A549 (cell line): ENCODE results near the gene RARA. TPM values are rescaled to one million over a fixed set of nuclear protein-coding genes. Genes with fewer than 3 reads are reported as not detected.

Source experiments
- ATAC-seq, 2 experiments: fragments of 200-7000 bp in 1 of 2; fragments of >200 bp in 1 of 2; cut with Nextera tagmentation in 1 of 2; cut with Tn5 transposase in 1 of 2; 3 replicates each; pipeline versions ENCODE4 v1.8.0 to v1.9.1; 2018 to 2020; ENCODE audit warnings: mild to moderate bottlenecking in 1 of 2, moderate library complexity in 1 of 2
- CTCF ChIA-PET: fragments of 300-600 bp; sonication (Branson Sonifier 250); formaldehyde crosslinking; extraction: SDS; loops from one replicate; lab custom pipeline; 2021; ENCODE audit warnings: antibody characterized with exemption, inconsistent platforms; lab: Yijun Ruan, JAX
- POLR2A ChIA-PET: fragments of 350-600 bp; formaldehyde crosslinking; extraction: SDS; loops from one replicate; lab custom pipeline; 2021; ENCODE audit warnings: antibody characterized with exemption, inconsistent platforms; lab: Yijun Ruan, JAX
- DNase-seq, 2 experiments: peaks; one replicate each; pipeline versions ENCODE4 v3.0.0 to v3.0.0-alpha.2; 2011 to 2016; ENCODE audit warnings: low read depth in 1 of 2, low spot score in 1 of 2
- FAIRE-seq: peaks from 2 replicates; lab custom pipeline; 2011; peaks lifted over from hg19 to GRCh38; lab: Jason Lieb, UNC
- H3K27ac ChIP-seq, 2 experiments: fragments of >200 bp; sonication (Bioruptor Twin); formaldehyde crosslinking; 3 replicates each; pipeline ENCODE4 v1.5.1; 2016 to 2017
- H3K4me1 ChIP-seq: fragments of >200 bp; sonication (Bioruptor Twin); formaldehyde crosslinking; 3 replicates; pipeline ENCODE4 v1.6.1; 2016
- H3K4me2 ChIP-seq: fragments of >200 bp; sonication (Bioruptor Twin); formaldehyde crosslinking; 3 replicates; pipeline ENCODE4 v1.6.1; 2016
- H3K4me3 ChIP-seq: fragments of >200 bp; sonication (Bioruptor Twin); formaldehyde crosslinking; 3 replicates; pipeline ENCODE4 v1.5.1; 2016
- H3K9me3 ChIP-seq: fragments of >200 bp; sonication (Bioruptor Twin); formaldehyde crosslinking; 3 replicates; pipeline ENCODE4 v1.6.1; 2016
- ATOH8 ChIP-seq: fragments of 250-450 bp; sonication (Bioruptor Pico); IDR thresholded peaks from 2 replicates; pipeline ENCODE4 v1.5.0; 2020; ENCODE audit warnings: low read depth, mild to moderate bottlenecking, moderate library complexity
- CTCF ChIP-seq: fragments of >200 bp; sonication (Bioruptor Twin); formaldehyde crosslinking; IDR thresholded peaks from 3 replicates; pipeline ENCODE4 v1.5.1; 2016
- ELK1 ChIP-seq: fragments of 150-350 bp; IDR thresholded peaks from 2 replicates; pipeline ENCODE4 v1.6.1; 2014; ENCODE audit warnings: low read depth, mild to moderate bottlenecking, low read length
- FOSB ChIP-seq: fragments of 250-450 bp; sonication (Bioruptor Pico); IDR thresholded peaks from 2 replicates; pipeline ENCODE4 v1.5.0; 2020; ENCODE audit warnings: mild to moderate bottlenecking, moderate library complexity
- HDAC2 ChIP-seq: fragments of 200-600 bp; sonication (generic); IDR thresholded peaks from 2 replicates; pipeline ENCODE4 v1.6.1; 2016
- HOXB13 ChIP-seq: fragments of 250-450 bp; sonication (Bioruptor Pico); IDR thresholded peaks from 2 replicates; pipeline ENCODE4 v1.5.0; 2020; ENCODE audit warnings: low read depth, mild to moderate bottlenecking, moderate library complexity
- HOXB5 ChIP-seq: fragments of 250-450 bp; sonication (Bioruptor Pico); IDR thresholded peaks from 2 replicates; pipeline ENCODE4 v1.5.0; 2020; ENCODE audit warnings: mild to moderate bottlenecking, moderate library complexity
- JUN ChIP-seq, 2 experiments: fragments of >200 bp; sonication (Bioruptor Twin); formaldehyde crosslinking; IDR thresholded peaks; 2 replicates in 1 of 2; 3 replicates in 1 of 2; pipeline ENCODE4 v1.6.1; 2016 to 2017
- JUNB ChIP-seq: fragments of >200 bp; sonication (Bioruptor Twin); formaldehyde crosslinking; IDR thresholded peaks from 2 replicates; pipeline ENCODE4 v1.6.1; 2016
- KDM1A ChIP-seq: fragments of 200-600 bp; sonication (generic); IDR thresholded peaks from 2 replicates; pipeline ENCODE4 v1.6.1; 2016; ENCODE audit warnings: low read depth, mild to moderate bottlenecking
- MYC ChIP-seq: IDR thresholded peaks from 2 replicates; pipeline ENCODE4 v1.6.1; 2012; ENCODE audit warnings: mild to moderate bottlenecking, inconsistent platforms, low read length, improper control_type of control experiment, borderline replicate concordance
- NPAS2 ChIP-seq: fragments of 250-450 bp; sonication (Bioruptor Pico); IDR thresholded peaks from 2 replicates; pipeline ENCODE4 v1.8.0; 2022; ENCODE audit warnings: mild to moderate bottlenecking, moderate library complexity, borderline replicate concordance
- PHF8 ChIP-seq: fragments of 200-600 bp; sonication (generic); IDR thresholded peaks from 2 replicates; pipeline ENCODE4 v1.6.1; 2016; ENCODE audit warnings: low read depth, mild to moderate bottlenecking, antibody characterized with exemption, moderate library complexity, borderline replicate concordance
- POLR2AphosphoS2 ChIP-seq: conservative IDR thresholded peaks from 2 replicates; pipeline ENCODE4 v1.6.1; 2012; ENCODE audit warnings: low read length, improper control_type of control experiment, inconsistent platforms
- RARB ChIP-seq: fragments of 250-450 bp; sonication (Bioruptor Pico); IDR thresholded peaks from 2 replicates; pipeline ENCODE4 v1.8.0; 2021; ENCODE audit warnings: mild to moderate bottlenecking, moderate library complexity
- REST ChIP-seq: fragments of 200-600 bp; sonication (generic); IDR thresholded peaks from 2 replicates; pipeline ENCODE4 v1.6.1; 2016; ENCODE audit warnings: antibody characterized with exemption, mild to moderate bottlenecking, moderate library complexity
- SREBF2 ChIP-seq: fragments of 450-650 bp; IDR thresholded peaks from 2 replicates; pipeline ENCODE4 v1.6.1; 2014; ENCODE audit warnings: mild to moderate bottlenecking, moderate library complexity
- TFCP2L1 ChIP-seq: fragments of 250-450 bp; sonication (Bioruptor Pico); IDR thresholded peaks from 2 replicates; pipeline ENCODE4 v1.5.0; 2021; ENCODE audit warnings: mild to moderate bottlenecking
- TP53 ChIP-seq: fragments of 250-450 bp; sonication (Bioruptor Pico); IDR thresholded peaks from 2 replicates; pipeline ENCODE4 v1.5.0; 2021; ENCODE audit warnings: mild to moderate bottlenecking, moderate library complexity
- ZFP36 ChIP-seq: fragments of 450-650 bp; IDR thresholded peaks from 2 replicates; pipeline ENCODE4 v1.6.1; 2014; ENCODE audit warnings: borderline replicate concordance; ENCODE audit not compliant: partially characterized antibody
- WGBS: methylation state at CpG from one replicate; pipeline ENCODE4 v1.1.6; 2017; ENCODE audit errors: missing lambda C conversion rate; 5-methylcytosine and 5-hydroxymethylcytosine counted together
- polyA plus RNA-seq, 4 experiments: library from polyadenylated mRNA; depleted of rRNA in 3 of 4; stranded (reverse); fragments of >200 nt; fragmentation: RNase III in 1 of 4; extraction: RNeasy Plus Mini Kit Qiagen cat#74134 plus additional on column Dnase treatment in 1 of 4; gene quantifications; 2 replicates in 3 of 4; 3 replicates in 1 of 4; pipeline ENCODE4 v1.2.3, GENCODE V29; 2011 to 2017

Gene RARA
- polyA plus RNA-seq, 2 of the 4 experiments (the other 2 are of a cell fraction), result 8.6 to 17.2 TPM

- no peak for TF ChIP-seq REST
Measured at GRCh38 chr17:40264458-40265185, 44.4 kb upstream of the RARA start (continued).

- H3K4me3 ChIP-seq, result no peak overlapping the region
- ATAC-seq, result no peak
- no peak overlapping the region for H3K4me2 ChIP-seq
- ChIA-PET POLR2A (no interaction called here), CTCF (interaction anchor here (1.6 kb wide), 3 partner anchors 21 to 74 kb away, joined by 4 to 5 read pairs (median 5); no protein-coding TSS in a partner anchor)
- DNase-seq, result no peak
- H3K4me1 ChIP-seq, result no peaks in the 10 kb centered on the region
- no peak for FAIRE-seq
- H3K27ac ChIP-seq, result no peak overlapping the region
- H3K9me3 ChIP-seq, result no peaks in the 10 kb centered on the region
- WGBS, result 94% methylated on average over 5 of the region's 5 CpGs
- TF ChIP-seq POLR2AphosphoS2 (no peak), NPAS2 (CRISPR knock-in tag) (no peak), JUNB (no peak), HDAC2 (no peak), ATOH8 (CRISPR knock-in tag) (no peak)
Measured at GRCh38 chr17:40265337-40265736, 43.6 kb upstream of the RARA start.

- CTCF ChIA-PET, result interaction anchor here (0.9 to 1.7 kb wide), 9 partner anchors 11 to 75 kb away, joined by 3 to 9 read pairs (median 4); partner anchors contain the start of gene WIPF2
- no peak for FAIRE-seq
Measured at GRCh38 chr17:40266882-40267281, 42.1 kb upstream of the RARA start.

More at GRCh38 chr17:40266882-40267281, 42.1 kb upstream of the RARA start:
- Histone ChIP-seq H3K4me3 (no peak overlapping the region), H3K4me2 (no peak overlapping the region), H3K4me1 (no peaks in the 10 kb centered on the region), H3K27ac (no peak overlapping the region), H3K9me3 (no peaks in the 10 kb centered on the region)
- POLR2A ChIA-PET, result no interaction called here
- TF ChIP-seq MYC (no peak), TFCP2L1 (CRISPR knock-in tag) (no peak), SREBF2 (no peak), TP53 (CRISPR knock-in tag) (no peak), KDM1A (no peak), ELK1 (no peak), HOXB13 (CRISPR knock-in tag) (no peak), FOSB (CRISPR knock-in tag) (no peak), HOXB5 (CRISPR knock-in tag) (no peak), RARB (CRISPR knock-in tag) (no peak), PHF8 (no peak), CTCF (no peak), JUN (IDR thresholded peaks at IDR 0.05) (no peak), ZFP36 (no peak)
- no peak for DNase-seq
- ATAC-seq, result no peak
- 93% methylated on average over 6 of the region's 6 CpGs for WGBS
